ENCODE results near the gene MRPL10.

The MRPL10 gene

GRCh38 chr17:47801906-47802305 is 29.4 kb downstream of the MRPL10 start:
- no peak for TF ChIP-seq ZFX (IDR thresholded peaks at IDR 0.05; ENCODE audit: borderline replicate concordance)
- TF ChIP-seq CTCF (IDR thresholded peaks at IDR 0.05) = no peak

GRCh38 chr17:47801176-47801765 is 30.1 kb downstream of the MRPL10 start:
- no peak for TF ChIP-seq ZFX (IDR thresholded peaks at IDR 0.05; ENCODE audit: borderline replicate concordance)
- no peak for TF ChIP-seq CTCF (IDR thresholded peaks at IDR 0.05)

More at GRCh38 chr17:47801906-47802305, 29.4 kb downstream of the MRPL10 start:
- no peak overlapping the region for H3K27ac ChIP-seq

GRCh38 chr17:47800686-47801085 is 30.7 kb downstream of the MRPL10 start:
- no peak overlapping the region for H3K27ac ChIP-seq
- TF ChIP-seq CTCF (IDR thresholded peaks at IDR 0.05) (no peak), ZFX (IDR thresholded peaks at IDR 0.05; ENCODE audit: borderline replicate concordance) (no peak)

More at GRCh38 chr17:47801176-47801765, 30.1 kb downstream of the MRPL10 start:
- H3K27ac ChIP-seq = no peak overlapping the region

GRCh38 chr17:47797797-47798196 is 33.5 kb downstream of the MRPL10 start:
- H3K27ac ChIP-seq = no peak overlapping the region
- TF ChIP-seq ZFX (IDR thresholded peaks at IDR 0.05; ENCODE audit: borderline replicate concordance) (no peak), CTCF (IDR thresholded peaks at IDR 0.05) (no peak)

- no peak overlapping the region for H3K27ac ChIP-seq
- no peak for TF ChIP-seq CTCF (IDR thresholded peaks at IDR 0.05)
- TF ChIP-seq ZFX (IDR thresholded peaks at IDR 0.05; ENCODE audit: borderline replicate concordance) = no peak
Measured at GRCh38 chr17:47792979-47793378, 38.4 kb downstream of the MRPL10 start.

DNA sequence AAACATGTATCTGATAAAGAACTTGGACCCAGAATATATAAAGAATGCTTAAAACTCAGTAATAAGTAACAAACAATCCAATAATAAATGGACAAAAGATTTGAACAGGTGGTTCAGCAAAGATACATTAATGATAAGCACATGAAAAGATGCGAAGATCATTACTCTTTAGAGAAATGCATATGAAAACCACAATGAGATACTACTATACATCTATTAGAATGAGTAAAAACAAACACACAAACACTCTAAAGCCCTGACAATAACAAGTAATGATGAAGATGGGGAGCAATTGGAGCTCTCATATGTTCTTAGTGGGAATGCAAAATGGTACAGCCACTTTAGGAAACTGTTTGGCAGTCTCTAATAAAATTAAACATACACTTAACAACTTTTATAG is 38.9 kb downstream of the MRPL10 start:
- H3K27ac ChIP-seq = no peak overlapping the region
- no peak for TF ChIP-seq CTCF (IDR thresholded peaks at IDR 0.05)
- no peak for TF ChIP-seq ZFX (IDR thresholded peaks at IDR 0.05; ENCODE audit: borderline replicate concordance)

GRCh38 chr17:47791025-47791424 is 40.3 kb downstream of the MRPL10 start:
- H3K27ac ChIP-seq = no peak overlapping the region
- TF ChIP-seq CTCF (IDR thresholded peaks at IDR 0.05) = no peak
- TF ChIP-seq ZFX (IDR thresholded peaks at IDR 0.05; ENCODE audit: borderline replicate concordance) = no peak

Data from 22Rv1 (cell line).